Sigmoid colon (tissue), 7 donors: ENCODE measurements around the gene RALB. TPM values are rescaled to one million over a fixed set of nuclear protein-coding genes. Genes with fewer than 3 reads are reported as not detected.

Experiments
- DNase-seq: peaks from one replicate; pipeline ENCODE4 v3.0.0-alpha.2; 2019
- H3K27ac ChIP-seq, 4 donors: fragments of 200-600 bp; sonication (generic); one replicate each; pipeline ENCODE4 v1.5.1; 2016 to 2019; ENCODE audit warnings: mild to moderate bottlenecking in 1 of 4
- H3K27me3 ChIP-seq, 3 donors: fragments of 200-600 bp; sonication (generic); one replicate each; pipeline ENCODE4 v1.5.1; 2019; ENCODE audit warnings: mild to moderate bottlenecking in 1 of 3
- H3K36me3 ChIP-seq, 4 donors: fragments of 200-600 bp; sonication (generic); one replicate each; pipeline ENCODE4 v1.5.1; 2016 to 2019
- H3K4me1 ChIP-seq, 4 donors: fragments of 200-600 bp; sonication (generic); one replicate each; pipeline ENCODE4 v1.5.1; 2017 to 2019
- H3K4me3 ChIP-seq, 4 donors: fragments of 200-600 bp; sonication (generic); one replicate each; pipeline ENCODE4 v1.5.1; 2017 to 2019; ENCODE audit warnings: mild to moderate bottlenecking in 2 of 4, moderate library complexity in 1 of 4
- H3K9me3 ChIP-seq, 4 donors: fragments of 200-600 bp in 3 of 4; sonication (generic) in 3 of 4; one replicate each; pipeline versions ENCODE4 v1.5.1 to v1.6.1; 2013 to 2019
- CTCF ChIP-seq, 4 experiments: fragments of 450-650 bp in 3 of 4; fragments of 200-600 bp in 1 of 4; IDR thresholded peaks; one replicate each; pipeline ENCODE4 v1.5.1; 2016 to 2019; ENCODE audit warnings: antibody characterized with exemption in 4 of 4, mild to moderate bottlenecking in 3 of 4, moderate library complexity in 2 of 4
- EP300 ChIP-seq, 4 donors: sonication (generic); formaldehyde crosslinking; IDR thresholded peaks; one replicate each; pipeline ENCODE4 v1.6.1; 2017; ENCODE audit warnings: antibody characterized with exemption in 4 of 4
- POLR2A ChIP-seq, 2 donors: fragments of 450-650 bp; IDR thresholded peaks; one replicate each; pipeline ENCODE4 v1.6.1; 2016; ENCODE audit warnings: antibody characterized with exemption in 2 of 2, mild to moderate bottlenecking in 2 of 2, moderate library complexity in 2 of 2
- POLR2AphosphoS5 ChIP-seq, 4 donors: sonication (generic); formaldehyde crosslinking; IDR thresholded peaks; one replicate each; pipeline ENCODE4 v1.6.1; 2017; ENCODE audit warnings: antibody characterized with exemption in 4 of 4
- WGBS, 2 donors: extraction: QIAGEN DNeasy Blood & Tissue Kit; methylation state at CpG; one replicate each; pipeline ENCODE4 v1.1.7; 2013; 5-methylcytosine and 5-hydroxymethylcytosine counted together
- intact Hi-C: fragments of 100-400 bp; cut with DNase I; formaldehyde crosslinking; loops from one replicate; pipeline ENCODE4 v1.15.1; 2023
- polyA plus RNA-seq, 3 donors: library from polyadenylated mRNA; stranded (reverse); fragments of 200-250 nt; gene quantifications; one replicate each; pipeline ENCODE4 v1.2.3, GENCODE V29; 2013
- total RNA-seq, 4 donors: library from RNA; depleted of rRNA; stranded (reverse); fragments of >200 nt; gene quantifications; one replicate each; pipeline ENCODE4 v1.1.0, GENCODE V29; 2016
- donor health status: healthy with polysubstance abuse.
- donor health status: Bipolar disorder and iron deficiency.
- donor health status: healthy.

RALB gene
- total and polyA plus RNA-seq, 7 donors = 47.9 to 143 (median 60.2) TPM

GRCh38 chr2:120298173-120298835 lies 45.7 kb downstream of the RALB start:
- H3K27me3 ChIP-seq = no peaks in the 10 kb centered on the region
- intact Hi-C loops = no loop called here

DNA sequence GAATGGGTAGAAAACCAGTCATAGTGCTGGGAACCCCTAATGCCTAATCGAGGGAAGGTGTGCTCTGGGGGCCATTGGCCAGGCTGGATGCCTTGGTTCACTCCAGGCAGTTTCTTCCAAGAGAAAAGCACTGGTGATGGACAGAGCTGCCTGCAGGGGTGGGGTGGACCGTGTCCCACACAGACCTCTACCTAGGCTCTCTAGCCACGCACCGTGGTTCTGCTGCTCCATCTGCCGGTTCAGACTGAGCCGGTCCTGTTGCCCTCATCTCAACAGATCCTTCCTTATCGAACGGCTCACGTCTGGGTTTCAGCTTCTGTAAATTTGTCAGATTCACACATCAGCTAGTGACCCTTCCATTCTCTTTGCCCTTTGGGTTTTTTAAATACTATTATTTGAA lies 46.4 kb downstream of the RALB start:
- 96 to 98% methylated on average over 9 of the region's 9 CpGs for WGBS, 2 donors
- Histone ChIP-seq H3K27me3 (no peaks in the 10 kb centered on the region), H3K36me3 (peaks cover under 1 to 66% (median 4%) of the 10 kb centered on the region in 4 donors), H3K4me1 (no peaks in the 10 kb centered on the region), H3K9me3 (no peaks in the 10 kb centered on the region), H3K27ac (no peak overlapping the region), H3K4me3 (no peak overlapping the region)
- intact Hi-C loops = no loop called here
- no peak for TF ChIP-seq POLR2AphosphoS5 (IDR thresholded peaks at IDR 0.05)
- TF ChIP-seq CTCF (IDR thresholded peaks at IDR 0.05) = no peak
- TF ChIP-seq POLR2A (IDR thresholded peaks at IDR 0.05) = no peak
- TF ChIP-seq EP300 (IDR thresholded peaks at IDR 0.05) = no peak
- no peak for DNase-seq

More at GRCh38 chr2:120298173-120298835, 45.7 kb downstream of the RALB start:
- Histone ChIP-seq H3K4me1 (no peaks in the 10 kb centered on the region), H3K4me3 (no peak overlapping the region), H3K9me3 (no peaks in the 10 kb centered on the region), H3K27ac (no peak overlapping the region), H3K36me3 (peaks cover 3 to 73% (median 7%) of the 10 kb centered on the region in 4 donors)
- TF ChIP-seq POLR2A (IDR thresholded peaks at IDR 0.05) (no peak), CTCF (IDR thresholded peaks at IDR 0.05) (no peak), EP300 (IDR thresholded peaks at IDR 0.05) (no peak), POLR2AphosphoS5 (IDR thresholded peaks at IDR 0.05) (no peak)
- 91 to 92% methylated on average over 7 of the region's 7 CpGs for WGBS, 2 donors
- DNase-seq = no peak

- 95 to 96% methylated on average over 6 of the region's 6 CpGs for WGBS, 2 donors
- Histone ChIP-seq H3K27me3 (no peaks in the 10 kb centered on the region), H3K27ac (no peak overlapping the region), H3K36me3 (peaks cover 0 to 61% (median 4%) of the 10 kb centered on the region in 4 donors), H3K9me3 (no peaks in the 10 kb centered on the region), H3K4me1 (no peaks in the 10 kb centered on the region), H3K4me3 (no peak overlapping the region)
- TF ChIP-seq POLR2AphosphoS5 (IDR thresholded peaks at IDR 0.05) (no peak), EP300 (IDR thresholded peaks at IDR 0.05) (no peak), CTCF (IDR thresholded peaks at IDR 0.05) (no peak), POLR2A (IDR thresholded peaks at IDR 0.05) (no peak)
- no peak for DNase-seq
- intact Hi-C loops = no loop called here
Measured at GRCh38 chr2:120299561-120299960, 46.9 kb downstream of the RALB start.

GRCh38 chr2:120300385-120300784 lies 47.7 kb downstream of the RALB start:
- no peak for DNase-seq
- Histone ChIP-seq H3K27ac (no peak overlapping the region), H3K9me3 (no peaks in the 10 kb centered on the region), H3K4me1 (no peaks in the 10 kb centered on the region), H3K36me3 (peaks cover 0 to 53% (median 3%) of the 10 kb centered on the region in 4 donors), H3K4me3 (no peak overlapping the region), H3K27me3 (no peaks in the 10 kb centered on the region)
- TF ChIP-seq EP300 (IDR thresholded peaks at IDR 0.05) = no peak
- TF ChIP-seq CTCF (IDR thresholded peaks at IDR 0.05) = no peak
- no peak for TF ChIP-seq POLR2AphosphoS5 (IDR thresholded peaks at IDR 0.05)
- TF ChIP-seq POLR2A (IDR thresholded peaks at IDR 0.05) = no peak
- 91 to 92% methylated on average over 10 of the region's 10 CpGs for WGBS, 2 donors
- intact Hi-C loops = no loop called here

DNA sequence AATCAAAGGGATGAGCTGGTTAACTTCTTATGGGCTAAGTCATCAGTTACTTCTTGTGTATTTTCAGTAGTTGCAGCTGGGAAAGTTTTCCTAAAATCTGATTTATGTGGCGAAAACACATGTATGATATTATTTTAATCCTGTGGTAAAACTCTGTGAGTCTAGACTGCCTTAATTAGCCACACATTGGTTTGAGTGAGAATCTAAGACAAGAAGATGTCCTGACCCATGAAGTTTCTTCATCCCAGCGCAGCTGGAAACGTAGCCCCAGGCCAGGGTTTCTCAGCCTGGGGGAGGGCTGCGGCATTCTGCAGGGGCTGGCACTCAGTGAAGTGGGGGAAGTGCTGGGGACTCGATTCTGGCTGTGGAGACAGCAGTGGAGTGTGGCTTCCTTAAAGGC lies 48.6 kb downstream of the RALB start:
- no peak for TF ChIP-seq POLR2A (IDR thresholded peaks at IDR 0.05)
- H3K36me3 ChIP-seq = peaks cover 0 to 44% (median 8%) of the 10 kb centered on the region in 4 donors

More for the DNA sequence above, 48.6 kb downstream of the RALB start:
- Histone ChIP-seq H3K4me1 (no peaks in the 10 kb centered on the region), H3K27ac (no peak overlapping the region), H3K9me3 (no peaks in the 10 kb centered on the region), H3K27me3 (no peaks in the 10 kb centered on the region), H3K4me3 (no peak overlapping the region)
- DNase-seq = no peak
- 93 to 96% methylated on average over 5 of the region's 5 CpGs for whole genome bisulfite sequencing, 2 donors
- intact Hi-C loops = no loop called here
